GM19193 (cell line): ENCODE results near the gene BICC1.

Experiments used
- POLR2A ChIP-seq: IDR thresholded peaks from 4 replicates; pipeline ENCODE4 v1.6.1; 2011; ENCODE audit not compliant: insufficient read depth, insufficient read length; ENCODE audit errors: extremely low read depth

BICC1 gene

DNA sequence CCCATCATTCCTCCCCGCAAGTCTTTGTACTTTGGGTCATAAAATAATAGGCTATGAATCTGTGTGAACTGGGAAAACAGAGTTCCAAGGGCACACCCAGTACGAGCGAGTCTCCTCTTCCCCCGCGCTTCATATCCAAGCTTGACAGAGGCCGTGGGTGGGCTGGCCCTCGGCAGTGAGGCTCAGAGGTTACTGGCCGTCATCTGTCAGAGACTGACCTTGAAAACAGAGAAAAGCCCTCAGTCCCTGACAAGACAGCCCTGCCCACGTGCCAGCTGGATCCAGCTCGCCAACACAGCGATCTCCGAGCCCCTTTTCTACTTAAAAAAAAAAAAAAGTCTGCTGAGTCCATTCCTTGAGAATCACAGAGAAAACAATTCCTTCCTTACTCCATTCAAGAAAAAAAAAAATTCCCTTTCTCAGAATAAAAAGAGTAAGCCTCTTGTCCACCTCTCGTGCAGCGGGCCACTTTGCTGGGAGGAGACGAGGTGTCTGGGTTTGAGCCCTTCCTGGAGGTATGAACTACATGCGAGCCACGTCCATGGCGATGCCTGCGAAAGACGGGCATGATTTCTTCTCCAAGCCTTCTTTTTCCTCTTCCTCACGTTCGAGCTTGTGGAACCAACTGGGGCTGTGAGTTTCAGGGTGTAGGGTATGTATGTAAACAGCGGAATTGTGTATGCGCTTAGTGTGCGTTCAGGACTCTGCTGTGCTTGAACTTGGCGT, 744 bp upstream of the BICC1 start:
- TF ChIP-seq POLR2A = no peak

GRCh38 chr10:58513188-58514110, 777 bp downstream of the BICC1 start:
- no peak for TF ChIP-seq POLR2A

DNA sequence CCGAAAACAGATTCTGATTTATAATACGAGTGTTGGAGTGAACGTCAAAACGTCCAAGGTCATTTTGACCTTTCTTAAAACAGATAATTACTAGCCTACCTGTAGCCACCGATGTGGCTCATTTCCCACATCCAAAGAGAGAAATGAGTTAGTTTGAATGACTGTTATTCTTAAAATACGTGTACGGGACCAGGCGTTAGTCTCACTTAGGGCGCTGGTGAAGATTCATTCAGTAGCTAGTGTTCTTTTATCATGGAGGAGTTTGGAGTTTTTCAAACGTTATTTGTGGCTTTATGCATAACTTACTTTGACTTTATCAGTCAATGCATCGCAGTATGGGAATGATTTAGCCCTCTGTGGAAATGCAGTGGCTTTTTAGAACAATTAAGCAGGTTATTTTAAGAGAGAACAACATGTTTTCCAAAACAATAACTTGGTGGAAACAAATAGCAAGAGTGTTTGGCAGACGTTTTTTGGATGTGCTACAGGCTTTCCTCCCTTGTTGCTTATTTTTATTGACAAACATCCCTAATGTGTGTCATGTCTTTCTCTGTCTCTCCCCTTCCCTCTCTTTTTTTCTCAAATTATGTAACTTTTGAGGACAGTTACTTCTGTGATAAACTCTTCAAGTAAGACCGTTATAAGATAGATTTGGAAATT, 1.6 kb downstream of the BICC1 start:
- TF ChIP-seq POLR2A = no peak

DNA sequence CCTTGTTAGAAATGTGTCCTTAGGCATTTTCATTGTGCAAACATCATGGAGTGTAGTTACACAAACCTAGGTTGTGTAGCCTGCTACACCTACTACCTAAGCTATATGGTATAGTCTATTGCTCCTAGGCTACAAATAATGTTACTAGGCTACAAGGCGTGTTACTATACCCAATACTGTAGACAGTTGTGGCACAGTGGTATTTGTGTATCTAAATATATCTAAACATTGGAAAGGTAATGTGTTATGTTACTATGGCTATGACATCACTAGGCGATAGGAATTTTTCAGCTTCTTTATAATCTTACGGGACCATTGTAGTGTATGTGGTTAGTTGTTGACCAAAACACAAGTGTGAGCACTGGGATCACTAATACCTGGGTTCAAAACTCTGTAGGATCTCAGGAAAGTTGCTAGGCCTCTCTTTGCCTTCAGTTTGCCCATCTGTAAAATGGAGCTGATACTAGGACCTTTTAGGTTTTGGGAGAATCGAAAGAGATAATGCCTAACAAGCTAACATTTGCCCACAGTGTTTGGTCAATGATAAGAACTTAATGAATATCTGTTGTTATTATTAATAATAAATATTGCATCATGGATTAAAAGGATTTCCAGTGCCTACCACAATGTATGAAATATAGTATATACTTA, 2.7 kb downstream of the BICC1 start:
- no peak for TF ChIP-seq POLR2A

DNA sequence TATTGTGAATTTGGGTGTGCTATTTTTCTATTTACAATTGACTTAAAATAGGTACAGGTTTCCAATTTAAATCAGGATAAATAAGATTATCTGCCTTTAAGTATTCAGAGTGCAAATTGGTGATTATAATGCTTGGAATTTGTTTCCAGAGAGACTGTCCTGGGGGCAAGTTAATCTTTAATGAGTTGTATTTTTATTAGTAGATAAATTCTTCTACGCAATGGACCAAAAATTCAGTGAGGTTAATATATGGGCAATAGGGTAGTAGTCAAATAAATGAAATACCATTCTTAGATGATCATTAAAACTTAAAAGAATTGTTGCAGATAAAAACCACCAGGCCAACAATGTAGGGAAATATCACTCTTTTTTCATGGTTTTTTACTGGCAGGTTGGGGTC, 3.4 kb downstream of the BICC1 start:
- no peak for TF ChIP-seq POLR2A

GRCh38 chr10:58516671-58517070, 4.0 kb downstream of the BICC1 start:
- TF ChIP-seq POLR2A = no peak

GRCh38 chr10:58517081-58517480, 4.4 kb downstream of the BICC1 start:
- no peak for TF ChIP-seq POLR2A

DNA sequence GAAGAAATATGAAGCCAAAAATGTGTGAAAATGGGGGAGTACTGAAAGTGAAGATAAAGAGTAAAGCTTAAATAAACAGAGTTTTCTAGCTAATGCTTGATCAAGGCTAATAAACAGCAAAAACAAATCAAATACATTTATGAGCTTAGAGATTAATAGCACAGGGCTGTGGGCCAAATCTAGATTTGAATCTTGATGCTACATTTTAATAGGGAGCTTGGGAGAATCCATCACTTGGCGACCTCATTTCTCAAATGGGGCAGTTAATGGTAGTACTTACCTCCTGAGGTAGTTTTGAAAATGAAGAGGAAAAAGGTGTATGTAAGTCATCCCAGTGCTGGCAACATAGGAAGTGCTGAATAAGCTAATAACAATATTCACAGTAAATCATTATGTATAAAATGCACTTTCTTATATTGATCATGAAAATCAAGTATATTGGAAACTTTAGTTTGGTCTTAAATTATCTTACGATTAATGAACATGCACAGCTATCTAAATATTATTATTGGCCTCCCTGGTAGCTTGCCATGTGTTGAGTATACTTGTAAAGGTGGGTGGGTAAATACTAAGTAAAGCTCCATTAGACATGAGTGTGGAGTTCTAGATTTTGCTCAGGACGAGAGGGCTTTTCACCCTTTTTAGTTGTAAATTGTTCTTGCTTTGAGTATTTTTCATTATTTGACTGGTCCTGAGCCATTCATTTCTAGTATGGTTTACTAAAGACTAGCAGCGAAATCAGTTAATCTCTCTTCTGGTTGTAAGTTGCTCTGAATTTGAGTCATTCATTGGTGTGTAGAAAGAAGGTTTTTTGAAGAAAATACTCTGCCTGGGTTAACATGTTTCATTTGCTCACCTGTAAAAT, 5.1 kb downstream of the BICC1 start:
- no peak for TF ChIP-seq POLR2A

- no peak for TF ChIP-seq POLR2A
Measured at GRCh38 chr10:58518775-58519174, 6.1 kb downstream of the BICC1 start.

DNA sequence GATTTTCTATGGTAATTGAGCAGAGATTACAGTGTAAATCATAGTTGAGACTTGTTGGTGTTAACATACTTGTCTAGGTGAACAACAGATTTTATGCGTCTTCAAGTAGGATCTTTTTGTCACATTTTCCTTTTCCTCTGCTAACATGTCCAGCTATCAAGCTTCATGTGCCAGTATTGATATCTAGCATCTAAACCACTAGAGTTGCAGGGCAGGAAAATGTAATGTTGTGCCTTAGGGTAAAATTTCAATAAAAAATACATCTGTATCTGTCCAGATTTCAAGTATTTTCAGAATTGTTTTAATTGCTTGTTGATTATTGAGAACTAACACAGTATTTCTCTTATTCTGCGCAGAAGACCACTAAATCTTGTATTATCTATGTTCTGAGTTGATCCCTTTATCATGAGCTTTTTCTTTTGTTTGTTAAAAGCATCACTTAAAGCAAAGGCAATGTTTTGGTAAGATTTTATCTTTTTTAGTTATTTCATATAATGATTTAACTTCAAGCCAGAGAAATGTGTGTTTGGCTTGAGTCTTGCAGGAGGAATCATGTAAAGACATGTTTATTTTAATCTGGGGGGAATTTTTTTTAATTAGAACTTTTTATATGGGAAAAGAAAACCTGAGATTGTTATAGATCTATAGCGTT, 16.5 kb downstream of the BICC1 start:
- no peak for TF ChIP-seq POLR2A

DNA sequence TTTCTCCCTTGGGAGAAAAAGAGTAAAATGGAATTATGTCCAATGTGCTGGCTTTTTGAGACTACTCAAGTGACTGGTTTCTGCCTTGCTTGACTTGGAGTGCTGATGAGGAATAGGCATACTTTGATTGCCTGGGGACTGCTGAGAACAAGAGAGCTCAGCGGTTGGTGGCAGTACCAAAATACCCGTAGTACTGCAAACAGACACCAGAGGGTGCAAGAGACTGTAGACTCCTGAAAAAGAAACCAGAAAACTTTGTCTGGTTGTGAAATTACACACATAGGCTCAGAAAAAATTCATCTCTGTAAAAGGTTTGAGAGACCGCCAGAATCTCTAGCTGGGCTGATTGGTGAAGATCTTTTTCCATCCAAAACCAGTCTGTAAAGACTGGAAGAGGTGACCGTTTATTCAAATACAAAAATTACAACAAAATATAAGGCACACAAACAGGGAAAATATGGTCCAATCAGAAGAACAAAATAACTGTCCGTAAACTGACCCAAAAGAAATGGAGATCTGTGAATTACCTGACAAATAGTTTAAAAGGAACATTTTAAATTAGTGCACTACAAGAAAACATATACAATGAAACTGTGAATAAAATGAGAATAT, 18.5 kb downstream of the BICC1 start:
- TF ChIP-seq POLR2A = no peak

DNA sequence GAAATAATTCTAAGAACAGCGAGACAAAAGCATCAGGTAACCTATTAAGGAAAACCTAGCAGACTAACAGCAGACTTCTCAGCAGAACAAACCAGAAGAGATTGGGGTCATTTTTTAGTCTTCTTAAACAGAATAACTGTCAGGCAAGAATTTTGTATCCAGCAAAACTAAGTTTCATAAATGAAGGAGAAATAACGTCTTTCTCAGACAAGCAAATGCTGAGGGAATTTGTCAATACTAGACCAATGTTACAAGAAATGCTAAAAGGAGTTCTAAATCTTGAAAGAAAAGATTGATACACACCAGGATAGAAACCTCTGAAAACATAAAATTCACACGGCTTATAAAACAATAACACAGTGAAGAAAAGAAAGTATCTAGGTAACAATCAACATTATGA, 22.6 kb downstream of the BICC1 start:
- no peak for TF ChIP-seq POLR2A

GRCh38 chr10:58543141-58543540, 30.5 kb downstream of the BICC1 start:
- no peak for TF ChIP-seq POLR2A

GRCh38 chr10:58544135-58544534, 31.5 kb downstream of the BICC1 start:
- TF ChIP-seq POLR2A = no peak

DNA sequence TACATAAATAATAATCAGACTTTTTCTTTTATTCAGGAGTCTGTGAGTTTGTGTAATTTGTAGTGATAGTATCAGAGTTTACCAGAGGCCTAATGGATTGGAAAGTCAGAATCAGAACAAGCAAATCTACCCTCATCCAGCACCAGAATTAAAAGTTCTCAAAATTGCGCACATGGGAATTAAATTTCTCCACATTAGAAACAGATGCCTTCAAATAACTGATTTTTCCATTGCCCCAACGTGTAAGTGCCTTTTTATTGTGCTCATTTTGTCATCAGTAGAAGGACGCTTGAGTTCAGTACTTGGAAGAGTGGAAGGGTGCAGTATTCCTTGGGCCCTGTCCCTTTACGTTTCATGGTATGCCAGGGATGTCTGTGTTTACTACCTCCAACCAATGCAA, 32.8 kb downstream of the BICC1 start:
- TF ChIP-seq POLR2A = no peak
